Activated CD8-positive, alpha-beta memory T cell treated with anti-CD3 and anti-CD28 coated beads for 36 hours (primary cell): ENCODE data around the gene MID1. TPM values are rescaled to one million over a fixed set of nuclear protein-coding genes. Genes with fewer than 3 reads are reported as not detected.

Source experiments
- CTCF ChIA-PET: fragments of 350-600 bp; sonication (Branson Sonifier 250); formaldehyde crosslinking; loops from one replicate; lab custom pipeline; 2021; ENCODE audit warnings: antibody characterized with exemption; lab: Charles Lee
- POLR2A ChIA-PET: fragments of 350-600 bp; sonication (Branson Sonifier 250); formaldehyde crosslinking; loops from one replicate; lab custom pipeline; 2021; ENCODE audit warnings: antibody characterized with exemption; lab: Charles Lee
- total RNA-seq, 2 experiments: library from RNA; stranded (reverse); gene quantifications; one replicate each; pipeline ENCODE4 v1.2.3, GENCODE V29; 2021

MID1 gene
- total RNA-seq, 2 experiments from 2014 or later = 0.08 to 0.10 TPM

- ChIA-PET POLR2A (no interaction called here), CTCF (no interaction called here)
These were observed 74.5 kb downstream of the MID1 start for GRCh38 chrX:10545882-10546281.

DNA sequence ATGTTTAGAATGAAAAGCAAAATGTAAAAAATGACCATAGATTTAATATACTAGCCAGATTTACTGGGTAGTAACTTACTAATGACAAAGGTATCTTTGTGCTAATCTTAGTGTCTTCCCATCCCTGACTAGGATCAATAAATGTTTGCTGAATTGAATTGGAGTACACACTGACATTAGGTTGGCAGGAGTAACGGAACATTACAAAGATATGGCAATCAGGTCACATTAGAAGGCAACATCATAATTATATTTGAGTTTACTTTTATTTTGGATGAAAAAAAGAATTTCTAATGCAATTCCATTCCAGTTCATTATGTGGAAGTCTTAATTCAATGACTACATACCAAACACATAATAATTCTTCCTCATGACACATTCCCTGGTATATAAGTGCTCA, 77.8 kb downstream of the MID1 start:
- POLR2A ChIA-PET = no interaction called here
- CTCF ChIA-PET = no interaction called here

GRCh38 chrX:10538831-10539230, 81.6 kb downstream of the MID1 start:
- ChIA-PET CTCF (no interaction called here), POLR2A (no interaction called here)

DNA sequence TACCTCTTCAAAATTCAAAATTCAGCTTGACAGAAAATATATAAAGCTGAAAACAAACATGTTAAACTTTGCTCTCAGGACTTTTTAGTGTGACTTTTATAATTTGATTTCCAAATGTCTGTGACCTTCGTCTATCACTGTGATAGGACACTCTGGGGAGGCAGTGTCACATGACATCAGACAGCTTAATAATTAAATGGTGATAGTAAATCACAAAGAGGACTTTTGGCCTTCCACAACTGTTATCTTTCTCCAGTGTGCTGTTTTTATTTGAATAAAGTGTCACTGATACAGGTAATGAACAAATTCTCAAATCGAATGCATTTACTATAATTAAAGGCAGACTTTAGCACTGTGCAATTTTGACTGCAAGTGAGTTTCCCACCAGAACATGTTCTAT, 83.1 kb downstream of the MID1 start:
- CTCF ChIA-PET = no interaction called here

GRCh38 chrX:10536744-10537143, 83.6 kb downstream of the MID1 start:
- ChIA-PET POLR2A (no interaction called here), CTCF (no interaction called here)

More for the DNA sequence above, 83.1 kb downstream of the MID1 start:
- POLR2A ChIA-PET = no interaction called here

DNA sequence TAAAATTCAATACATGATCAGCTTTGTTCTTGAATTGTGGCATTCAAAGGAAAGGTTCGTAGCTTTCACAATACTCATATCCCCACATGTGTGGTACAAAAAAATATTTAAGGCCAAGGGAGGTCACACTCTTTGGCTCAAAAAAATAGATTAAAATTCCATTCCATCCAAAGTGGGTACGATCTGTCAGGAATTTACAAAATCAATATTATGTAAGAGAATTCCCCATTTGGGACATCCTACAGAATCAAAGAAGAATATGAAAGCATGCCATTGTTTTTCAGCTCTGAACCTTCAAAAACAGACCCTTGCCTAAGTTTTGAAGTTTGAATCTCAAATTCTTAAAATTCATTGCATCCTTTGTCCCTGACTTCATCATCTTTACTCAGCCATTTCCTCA, 85.8 kb downstream of the MID1 start:
- POLR2A ChIA-PET = no interaction called here
- CTCF ChIA-PET = no interaction called here

- ChIA-PET POLR2A (no interaction called here), CTCF (no interaction called here)
These were observed 86.6 kb downstream of the MID1 start for GRCh38 chrX:10533696-10534365.

DNA sequence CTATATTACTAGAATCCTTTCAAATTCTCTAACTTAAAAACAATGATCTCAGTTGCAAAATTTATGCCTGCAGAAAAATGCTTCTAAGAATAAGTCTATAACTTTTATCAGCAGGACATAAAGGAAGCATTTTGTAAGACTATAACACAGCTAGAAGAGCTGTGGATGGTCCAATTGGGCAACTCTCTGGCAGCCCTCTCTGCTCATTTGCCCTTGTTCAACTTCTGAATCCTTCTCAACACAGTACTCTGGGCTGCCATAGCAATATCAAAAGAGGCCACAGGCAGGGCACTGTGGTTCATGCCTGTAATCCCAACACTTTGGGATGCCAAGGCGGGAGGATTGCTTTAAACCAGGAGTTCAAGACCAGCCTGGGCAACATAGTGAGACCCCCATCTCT, 88.5 kb downstream of the MID1 start:
- CTCF ChIA-PET = no interaction called here
- POLR2A ChIA-PET = no interaction called here

DNA sequence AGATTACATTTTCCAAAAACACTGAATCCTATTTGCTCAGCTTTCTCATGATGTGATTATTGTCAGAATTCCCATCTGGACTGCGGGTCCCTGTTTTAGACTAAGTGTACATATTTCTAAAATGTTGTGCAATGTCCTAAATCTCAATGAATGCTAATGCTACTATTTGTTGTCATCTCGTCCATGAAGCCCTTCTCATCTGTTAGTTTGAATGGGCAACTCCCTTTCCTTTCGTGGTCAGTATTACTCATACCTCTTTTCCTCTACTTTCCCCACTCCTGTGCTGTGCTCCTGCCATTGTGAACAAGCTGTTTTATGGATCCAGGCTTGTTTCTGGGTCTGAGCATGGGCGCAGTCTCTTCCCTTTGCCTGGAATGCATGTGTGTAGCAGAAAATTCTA, 91.0 kb downstream of the MID1 start:
- CTCF ChIA-PET = no interaction called here
- POLR2A ChIA-PET = no interaction called here

DNA sequence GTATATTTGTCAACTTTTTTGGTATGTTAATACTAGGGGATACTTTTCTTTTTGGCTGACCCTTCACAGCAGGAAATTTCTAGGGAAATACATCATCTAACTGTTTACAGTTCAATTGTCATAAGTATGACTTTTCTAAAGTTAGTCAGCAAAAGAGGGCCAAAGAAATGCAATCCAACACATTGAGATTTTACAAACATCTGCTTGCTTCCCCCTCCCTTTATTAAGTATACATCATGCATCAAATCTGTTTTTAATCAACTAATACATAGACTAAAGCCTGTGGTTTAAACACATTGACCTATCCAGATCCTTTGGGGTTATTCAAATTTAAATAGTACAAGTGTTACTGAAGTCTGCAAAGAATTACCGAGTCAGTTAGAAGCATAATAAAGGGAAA, 93.9 kb downstream of the MID1 start:
- CTCF ChIA-PET = no interaction called here

DNA sequence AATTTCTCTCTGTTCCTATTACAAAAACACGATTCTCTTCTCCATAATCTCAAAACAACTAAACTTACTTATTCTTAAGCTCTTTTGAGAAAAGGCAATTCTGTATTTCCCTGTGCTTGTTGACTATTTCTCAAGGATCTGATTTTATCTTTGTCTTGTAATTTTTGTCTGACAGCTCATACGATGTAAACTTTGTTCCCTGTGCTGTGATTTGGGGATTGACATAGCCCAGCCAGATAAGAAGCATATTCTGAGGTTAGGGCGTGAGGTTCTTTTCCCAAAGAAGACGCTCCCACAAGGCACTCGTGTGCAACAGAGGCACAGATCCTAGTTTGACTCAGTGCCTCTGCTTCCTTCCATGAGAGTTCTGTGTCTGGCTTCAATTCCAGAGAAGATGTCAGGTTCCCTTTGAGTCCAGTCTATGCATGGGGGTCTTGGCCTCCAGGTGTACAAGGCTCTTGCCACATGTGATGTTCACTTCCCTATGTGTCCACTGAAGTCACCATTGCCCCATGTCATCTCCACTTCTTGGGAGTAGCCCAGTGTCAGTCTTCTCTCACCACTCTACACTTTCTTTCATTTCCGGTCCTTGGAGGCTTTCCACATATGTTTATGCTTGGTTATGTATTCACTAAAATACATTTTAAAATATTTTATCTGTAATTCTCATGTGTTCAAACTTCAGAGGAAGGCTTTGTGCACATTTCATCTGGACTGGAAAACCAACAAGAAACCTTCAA, 94.8 kb downstream of the MID1 start:
- POLR2A ChIA-PET = no interaction called here
- CTCF ChIA-PET = no interaction called here

More for the DNA sequence above, 93.9 kb downstream of the MID1 start:
- POLR2A ChIA-PET = no interaction called here

DNA sequence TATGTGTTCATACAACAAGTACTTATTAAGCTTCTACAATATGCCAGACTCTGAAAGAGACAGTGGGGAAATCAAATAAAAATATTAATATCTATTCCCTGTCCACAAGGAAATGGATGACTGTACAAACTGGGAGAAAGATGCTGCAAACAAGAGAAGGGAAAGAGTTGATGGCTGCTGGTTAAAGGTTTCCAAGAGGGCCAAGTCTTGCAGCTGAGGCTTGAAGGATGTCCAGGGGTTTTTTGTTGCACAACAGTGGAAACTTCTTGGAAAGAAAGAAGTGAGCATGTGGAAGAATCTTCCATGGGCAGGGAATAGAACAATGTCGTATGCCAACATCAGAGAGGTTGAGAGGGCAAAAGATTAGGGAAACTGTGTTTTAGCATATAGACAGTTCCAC, 95.8 kb downstream of the MID1 start:
- ChIA-PET POLR2A (no interaction called here), CTCF (no interaction called here)

- ChIA-PET POLR2A (no interaction called here), CTCF (no interaction called here)
These were observed 100.6 kb downstream of the MID1 start for GRCh38 chrX:10519761-10520160.

- ChIA-PET POLR2A (no interaction called here), CTCF (no interaction called here)
These were observed 101.1 kb downstream of the MID1 start for GRCh38 chrX:10519278-10519677.

GRCh38 chrX:10518073-10518472, 102.3 kb downstream of the MID1 start:
- ChIA-PET POLR2A (no interaction called here), CTCF (no interaction called here)

- ChIA-PET POLR2A (no interaction called here), CTCF (no interaction called here)
These were observed 103.5 kb downstream of the MID1 start for GRCh38 chrX:10516781-10517322.

- ChIA-PET CTCF (no interaction called here), POLR2A (no interaction called here)
These were observed 105.5 kb downstream of the MID1 start for GRCh38 chrX:10514891-10515290.

GRCh38 chrX:10513974-10514373, 106.4 kb downstream of the MID1 start:
- ChIA-PET POLR2A (no interaction called here), CTCF (no interaction called here)

DNA sequence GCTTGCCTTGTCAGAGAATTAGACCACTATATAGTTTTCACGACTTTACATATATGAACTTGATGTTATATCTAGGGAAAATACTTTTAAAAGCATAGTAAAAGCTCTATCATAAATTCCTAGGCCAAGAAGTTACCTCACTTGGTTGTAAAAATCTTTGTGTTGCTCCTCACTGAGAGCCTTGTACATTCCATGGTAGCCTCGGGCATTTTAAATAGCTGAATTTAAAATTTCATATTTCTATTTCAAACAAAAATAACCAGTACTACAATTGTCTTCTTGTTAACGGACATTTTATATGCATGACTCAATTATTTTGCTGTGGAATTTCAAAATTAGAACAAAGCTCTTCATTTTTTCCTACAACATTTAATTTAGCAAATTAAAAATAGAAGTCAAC, 107.6 kb downstream of the MID1 start:
- CTCF ChIA-PET = no interaction called here
- POLR2A ChIA-PET = no interaction called here

DNA sequence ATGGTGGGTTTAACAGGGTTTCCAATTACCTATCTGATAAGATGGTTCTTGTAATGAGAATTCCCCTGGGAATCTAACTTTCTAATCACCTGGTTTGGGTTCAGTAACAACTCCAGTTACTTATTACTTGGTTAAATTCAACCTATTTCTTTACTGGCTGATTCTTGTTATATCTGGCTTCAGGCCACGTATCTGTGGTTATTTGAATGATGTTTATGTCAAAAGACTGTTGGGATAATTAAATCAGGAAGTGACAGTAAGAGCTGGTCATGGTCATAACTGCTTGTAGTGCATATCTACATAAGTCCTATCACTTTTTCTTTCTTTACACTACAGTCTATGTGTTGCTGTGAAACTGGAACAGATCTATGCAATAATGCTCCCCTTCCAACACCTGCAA, 108.1 kb downstream of the MID1 start:
- POLR2A ChIA-PET = no interaction called here
- CTCF ChIA-PET = no interaction called here

DNA sequence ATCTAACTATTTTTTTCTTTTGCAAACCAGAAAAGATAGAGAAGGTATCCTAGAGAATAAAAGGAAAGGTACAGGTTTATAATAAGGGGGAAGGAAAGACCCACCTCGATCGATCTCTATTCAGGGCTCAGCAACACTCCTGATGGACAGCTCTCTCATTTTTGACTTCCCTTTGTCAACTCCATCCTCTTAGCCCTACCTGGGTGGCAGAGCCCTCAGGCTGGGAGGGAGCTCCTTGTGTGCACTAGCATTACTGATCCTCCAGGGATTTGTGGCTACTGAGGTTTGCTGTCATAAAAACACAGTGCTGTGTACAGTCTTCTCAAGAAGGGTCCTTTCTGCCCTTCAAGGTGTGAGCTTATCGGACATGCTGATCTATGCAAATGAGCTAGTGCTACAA, 111.0 kb downstream of the MID1 start:
- ChIA-PET CTCF (no interaction called here), POLR2A (no interaction called here)
